HCT116 (cell line): ENCODE results near the gene S100P. TPM values are rescaled to one million over a fixed set of nuclear protein-coding genes. Genes with fewer than 3 reads are reported as not detected.

ENCODE experiments used
- ATAC-seq: fragments of 200-7000 bp; cut with Tn5 transposase; 2 replicates; pipeline ENCODE4 v1.9.1; 2020; ENCODE audit warnings: mild to moderate bottlenecking, moderate library complexity
- BruUV-seq: library from RNA; stranded (reverse); fragments of 400-500 nt; replicated peaks from 2 replicates; lab custom pipeline; 2021; lab: Mats Ljungman, UMichigan
- CTCF ChIA-PET: fragments of 300-600 bp; sonication (Branson Sonifier 250); formaldehyde crosslinking; loops from one replicate; lab custom pipeline; 2021; ENCODE audit warnings: antibody characterized with exemption; lab: Charles Lee
- POLR2A ChIA-PET: fragments of 300-600, 350-600 bp; sonication (Branson Sonifier 250); formaldehyde crosslinking; loops from one replicate; lab custom pipeline; 2021; ENCODE audit warnings: antibody characterized with exemption; lab: Charles Lee
- RAD21 ChIA-PET, 2 experiments: fragments of 300-600 bp; sonication (Branson Sonifier 250); formaldehyde crosslinking; loops; one replicate each; lab custom pipeline; 2023; ENCODE audit warnings: low total read pairs in 2 of 2; ENCODE audit not compliant: uncharacterized antibody in 2 of 2, unreplicated experiment in 2 of 2, low non-redundant PET in 1 of 2; lab: Charles Lee
- DNase-seq: peaks from one replicate; pipeline ENCODE4 v3.0.0-alpha.2; 2010; ENCODE audit warnings: low read depth, low spot score
- H2AFZ ChIP-seq: fragments of 200-600 bp; shearing (Covaris generic), sonication (generic); 2 replicates; pipeline ENCODE4 v1.6.1; 2017; ENCODE audit warnings: low read depth, mixed run types, mixed read lengths, antibody characterized with exemption, low read length; ENCODE audit not compliant: poor library complexity, severe bottlenecking
- H3K27ac ChIP-seq: 2 replicates; pipeline ENCODE4 v1.5.1; 2012; ENCODE audit warnings: low read depth, low read length
- H3K27me3 ChIP-seq: fragments of 200-600 bp; sonication (generic); 2 replicates; pipeline ENCODE4 v1.6.1; 2016; ENCODE audit warnings: mixed run types, low read length, mixed read lengths; ENCODE audit not compliant: insufficient read depth
- H3K36me3 ChIP-seq, 2 experiments: fragments of 200-500 bp in 1 of 2; fragments of 200-600 bp in 1 of 2; sonication (Bioruptor generic) in 1 of 2; sonication (generic) in 1 of 2; 2 replicates each; pipeline versions ENCODE4 v1.5.1 to v1.6.1; 2014 to 2016; ENCODE audit warnings: low read length in 2 of 2, inconsistent platforms in 1 of 2, mixed read lengths in 1 of 2, mixed run types in 1 of 2; ENCODE audit not compliant: insufficient read depth in 2 of 2, control insufficient read depth in 1 of 2
- H3K4me1 ChIP-seq, 2 experiments: fragments of 200-600 bp in 1 of 2; sonication (generic) in 1 of 2; 2 replicates each; pipeline versions ENCODE4 v1.5.1 to v1.6.1; 2012 to 2017; ENCODE audit warnings: low read length in 2 of 2, inconsistent platforms in 1 of 2, mild to moderate bottlenecking in 1 of 2, mixed read lengths in 1 of 2, mixed run types in 1 of 2, moderate library complexity in 1 of 2; ENCODE audit not compliant: insufficient read depth in 2 of 2, control insufficient read depth in 1 of 2
- H3K4me2 ChIP-seq: fragments of 200-600 bp; sonication (generic); 2 replicates; pipeline ENCODE4 v1.6.1; 2017; ENCODE audit warnings: mixed run types, low read length, mixed read lengths
- H3K4me3 ChIP-seq, 2 experiments: fragments of 200-600 bp in 1 of 2; sonication (generic) in 1 of 2; replicated peaks in 1 of 2; 2 replicates each; pipeline ENCODE4 v1.5.1; 2011 to 2016; ENCODE audit warnings: low read length in 2 of 2, control low read depth in 1 of 2, low read depth in 1 of 2, mild to moderate bottlenecking in 1 of 2, mixed read lengths in 1 of 2, mixed run types in 1 of 2
- H3K79me2 ChIP-seq: fragments of 200-600 bp; sonication (generic); 2 replicates; pipeline ENCODE4 v1.6.1; 2017; ENCODE audit warnings: mild to moderate bottlenecking, mixed run types, low read length, moderate library complexity, mixed read lengths; ENCODE audit not compliant: insufficient read depth
- H3K9ac ChIP-seq: fragments of 200-600 bp; sonication (generic); 2 replicates; pipeline ENCODE4 v1.6.1; 2016; ENCODE audit warnings: low read length, mixed read lengths
- H3K9me2 ChIP-seq: fragments of 200-600 bp; sonication (generic), shearing (Covaris generic); 2 replicates; pipeline ENCODE4 v1.6.1; 2017; ENCODE audit warnings: mixed run types, mild to moderate bottlenecking, moderate library complexity; ENCODE audit not compliant: insufficient read depth
- H3K9me3 ChIP-seq, 2 experiments: fragments of 200-500 bp in 1 of 2; fragments of 200-600 bp in 1 of 2; sonication (Bioruptor generic) in 1 of 2; sonication (generic) in 1 of 2; 2 replicates each; pipeline ENCODE4 v1.6.1; 2014 to 2017; ENCODE audit warnings: low read length in 2 of 2, mixed read lengths in 2 of 2, inconsistent platforms in 1 of 2, low read depth in 1 of 2, mild to moderate bottlenecking in 1 of 2, mixed run types in 1 of 2, moderate library complexity in 1 of 2; ENCODE audit not compliant: control insufficient read depth in 1 of 2, insufficient read depth in 1 of 2
- H4K20me1 ChIP-seq: fragments of 200-600 bp; sonication (generic), shearing (Covaris generic); 2 replicates; pipeline ENCODE4 v1.6.1; 2017; ENCODE audit warnings: mixed run types, mild to moderate bottlenecking, moderate library complexity; ENCODE audit not compliant: insufficient read depth
- CEBPB ChIP-seq: IDR thresholded peaks from 2 replicates; pipeline ENCODE4 v1.6.1; 2012; ENCODE audit warnings: low read depth
- EGR1 ChIP-seq: IDR thresholded peaks from 2 replicates; pipeline ENCODE4 v1.6.1; 2012; ENCODE audit warnings: low read depth
- EZH2phosphoT487 ChIP-seq: fragments of 200-600 bp; IDR thresholded peaks from 2 replicates; pipeline ENCODE4 v1.6.1; 2018; ENCODE audit warnings: antibody characterized with exemption, borderline replicate concordance
- JUND ChIP-seq: IDR thresholded peaks from 2 replicates; pipeline ENCODE4 v1.6.1; 2012
- POLR2A ChIP-seq: IDR thresholded peaks from 2 replicates; pipeline ENCODE4 v1.7.0; 2011; ENCODE audit warnings: borderline replicate concordance; ENCODE audit not compliant: insufficient read depth, insufficient read length; ENCODE audit errors: extremely low read depth
- POLR2AphosphoS5 ChIP-seq: IDR thresholded peaks from 2 replicates; pipeline ENCODE4 v1.6.1; 2011; ENCODE audit warnings: mild to moderate bottlenecking, low read depth, low read length, moderate library complexity
- RAD21 ChIP-seq: IDR thresholded peaks from 2 replicates; pipeline ENCODE4 v1.6.1; 2012; ENCODE audit warnings: low read depth, mild to moderate bottlenecking
- SIN3A ChIP-seq: IDR thresholded peaks from 2 replicates; pipeline ENCODE4 v1.6.1; 2012; ENCODE audit warnings: low read depth
- intact Hi-C: fragments of 100-400 bp; cut with micrococcal nuclease; formaldehyde crosslinking; loops from 2 replicates; pipeline ENCODE4 v1.10.0; 2022
- total RNA-seq: library from RNA; stranded (reverse); gene quantifications from one replicate; pipeline ENCODE4 v1.2.1, GENCODE V29; 2021; ENCODE audit not compliant: unreplicated experiment
- TF ChIP-seq, protein P1 (sequence below), 3 experiments: fragments of 200-600 bp in 1 of 3; sonication (generic) in 1 of 3; IDR thresholded peaks in 2 of 3; conservative IDR thresholded peaks in 1 of 3; 2 replicates each; pipeline ENCODE4 v1.5.1; 2012 to 2017; ENCODE audit warnings: low read depth in 2 of 3, low read length in 2 of 3, antibody characterized with exemption in 1 of 3, borderline replicate concordance in 1 of 3, control low read depth in 1 of 3, mild to moderate bottlenecking in 1 of 3, mixed read lengths in 1 of 3, mixed run types in 1 of 3, moderate library complexity in 1 of 3; ENCODE audit not compliant: insufficient read depth in 1 of 3
- TF ChIP-seq, protein P2 (sequence below): IDR thresholded peaks from 2 replicates; pipeline ENCODE4 v1.6.1; 2012

The S100P gene
- total RNA-seq, 1 experiment from 2014 or later: 4.1 TPM

DNA sequence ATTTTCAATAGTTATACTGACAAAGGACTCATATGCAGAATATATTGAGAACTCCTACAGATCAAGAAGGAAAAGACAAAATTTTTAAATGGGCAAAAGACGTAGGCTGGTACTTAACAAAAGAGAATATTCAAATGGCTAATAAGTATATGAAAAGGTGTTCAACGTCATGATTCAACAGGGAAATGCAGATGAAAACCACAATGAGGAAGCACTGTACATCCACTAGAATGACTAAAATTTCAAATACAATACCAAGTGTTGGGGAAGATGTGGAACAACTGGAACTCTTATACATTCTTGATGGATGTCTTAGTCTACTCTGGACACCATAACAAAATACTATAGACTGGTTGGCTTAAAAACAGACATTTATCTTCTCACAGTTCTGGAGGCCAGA lies 17.3 kb downstream of the S100P start:
- TF ChIP-seq EGR1: no peak
- no peak for TF ChIP-seq JUND
- no peak for TF ChIP-seq RAD21
- no peak for TF ChIP-seq EZH2phosphoT487
- TF ChIP-seq POLR2A: no peak
- TF ChIP-seq, protein P1, sequence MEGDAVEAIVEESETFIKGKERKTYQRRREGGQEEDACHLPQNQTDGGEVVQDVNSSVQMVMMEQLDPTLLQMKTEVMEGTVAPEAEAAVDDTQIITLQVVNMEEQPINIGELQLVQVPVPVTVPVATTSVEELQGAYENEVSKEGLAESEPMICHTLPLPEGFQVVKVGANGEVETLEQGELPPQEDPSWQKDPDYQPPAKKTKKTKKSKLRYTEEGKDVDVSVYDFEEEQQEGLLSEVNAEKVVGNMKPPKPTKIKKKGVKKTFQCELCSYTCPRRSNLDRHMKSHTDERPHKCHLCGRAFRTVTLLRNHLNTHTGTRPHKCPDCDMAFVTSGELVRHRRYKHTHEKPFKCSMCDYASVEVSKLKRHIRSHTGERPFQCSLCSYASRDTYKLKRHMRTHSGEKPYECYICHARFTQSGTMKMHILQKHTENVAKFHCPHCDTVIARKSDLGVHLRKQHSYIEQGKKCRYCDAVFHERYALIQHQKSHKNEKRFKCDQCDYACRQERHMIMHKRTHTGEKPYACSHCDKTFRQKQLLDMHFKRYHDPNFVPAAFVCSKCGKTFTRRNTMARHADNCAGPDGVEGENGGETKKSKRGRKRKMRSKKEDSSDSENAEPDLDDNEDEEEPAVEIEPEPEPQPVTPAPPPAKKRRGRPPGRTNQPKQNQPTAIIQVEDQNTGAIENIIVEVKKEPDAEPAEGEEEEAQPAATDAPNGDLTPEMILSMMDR (IDR thresholded peaks at IDR 0.05 in 2 of 3, conservative IDR thresholded peaks at IDR 0.05 in 1 of 3; ENCODE audit: borderline replicate concordance in 1 of 3, insufficient read depth in 1 of 3, low read depth in 2 of 3, low read length in 2 of 3): no peak
- TF ChIP-seq CEBPB: no peak
- TF ChIP-seq, protein P2, sequence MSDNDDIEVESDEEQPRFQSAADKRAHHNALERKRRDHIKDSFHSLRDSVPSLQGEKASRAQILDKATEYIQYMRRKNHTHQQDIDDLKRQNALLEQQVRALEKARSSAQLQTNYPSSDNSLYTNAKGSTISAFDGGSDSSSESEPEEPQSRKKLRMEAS: no peak
- TF ChIP-seq POLR2AphosphoS5: no peak
- TF ChIP-seq SIN3A: no peak
- H2AFZ ChIP-seq: no peak overlapping the region
- H3K27ac ChIP-seq: no peak overlapping the region
- H3K79me2 ChIP-seq: peaks cover 35% of the 10 kb centered on the region
- no peaks in the 10 kb centered on the region for H4K20me1 ChIP-seq
- no TSS peak for BruUV-seq
- ATAC-seq (no peak), DNase-seq (no peak)
- ChIA-PET CTCF (no interaction called here), POLR2A (no interaction called here), RAD21 (no interaction called here)
- no peak overlapping the region for H3K4me2 ChIP-seq
- H3K9me2 ChIP-seq: no peaks in the 10 kb centered on the region
- H3K4me1 ChIP-seq: peaks cover 11 to 30% of the 10 kb centered on the region in 2 experiments
- H3K27me3 ChIP-seq: no peaks in the 10 kb centered on the region
- intact Hi-C loops: no loop called here
- H3K4me3 ChIP-seq: no peak overlapping the region
- peaks cover 0 to 14% of the 10 kb centered on the region in 2 experiments; a peak in 3 of 4 replicates for H3K36me3 ChIP-seq
- H3K9me3 ChIP-seq: no peaks in the 10 kb centered on the region
- H3K9ac ChIP-seq: no peak overlapping the region
